ENCODE measurements around the gene ZBED4.

The ZBED4 gene

DNA sequence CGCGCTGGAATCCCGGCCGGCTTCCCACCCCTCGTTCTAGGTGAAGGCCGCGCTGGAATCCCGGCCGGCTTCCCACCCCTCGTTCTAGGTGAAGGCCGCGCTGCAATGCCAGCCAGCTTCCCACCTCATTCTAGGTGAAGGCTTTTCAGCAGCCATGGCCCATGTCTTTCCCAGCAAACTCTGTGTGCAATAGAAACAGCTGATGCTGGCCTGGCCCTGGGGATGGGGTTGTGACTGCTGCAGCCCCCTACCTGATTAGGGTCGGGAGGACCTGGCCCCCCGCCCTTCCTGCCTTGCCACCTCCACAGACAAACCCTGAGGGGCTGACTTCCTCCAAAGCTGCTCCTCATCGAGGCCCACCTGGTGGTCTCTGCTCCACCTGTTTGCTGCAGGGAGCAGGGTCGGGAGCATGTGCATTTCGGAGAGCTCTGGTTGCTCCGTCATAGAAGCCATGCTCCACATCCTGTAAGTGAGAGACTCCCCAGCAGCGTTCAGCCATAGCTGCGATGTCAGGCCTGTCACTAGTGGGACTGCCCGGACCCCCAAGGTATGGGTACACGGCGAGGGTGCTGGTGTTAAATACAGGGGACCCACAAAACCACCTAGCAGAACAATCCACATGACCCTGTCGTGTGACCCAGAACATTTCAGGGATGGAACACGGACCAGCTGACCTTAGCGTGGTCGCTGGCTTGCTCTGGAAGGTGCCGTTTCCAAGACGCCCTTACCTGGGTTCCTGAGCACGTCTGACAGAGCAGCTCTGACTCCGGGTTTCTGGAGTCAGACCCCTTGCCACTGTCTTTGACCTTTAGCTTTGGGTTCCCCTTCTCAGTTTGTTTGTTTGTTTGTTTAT is 3.3 kb downstream of the ZBED4 start:
- no peak for DNase-seq

- no peak for DNase-seq
Measured at GRCh38 chr22:49858827-49859226, 5.2 kb downstream of the ZBED4 start.

DNA sequence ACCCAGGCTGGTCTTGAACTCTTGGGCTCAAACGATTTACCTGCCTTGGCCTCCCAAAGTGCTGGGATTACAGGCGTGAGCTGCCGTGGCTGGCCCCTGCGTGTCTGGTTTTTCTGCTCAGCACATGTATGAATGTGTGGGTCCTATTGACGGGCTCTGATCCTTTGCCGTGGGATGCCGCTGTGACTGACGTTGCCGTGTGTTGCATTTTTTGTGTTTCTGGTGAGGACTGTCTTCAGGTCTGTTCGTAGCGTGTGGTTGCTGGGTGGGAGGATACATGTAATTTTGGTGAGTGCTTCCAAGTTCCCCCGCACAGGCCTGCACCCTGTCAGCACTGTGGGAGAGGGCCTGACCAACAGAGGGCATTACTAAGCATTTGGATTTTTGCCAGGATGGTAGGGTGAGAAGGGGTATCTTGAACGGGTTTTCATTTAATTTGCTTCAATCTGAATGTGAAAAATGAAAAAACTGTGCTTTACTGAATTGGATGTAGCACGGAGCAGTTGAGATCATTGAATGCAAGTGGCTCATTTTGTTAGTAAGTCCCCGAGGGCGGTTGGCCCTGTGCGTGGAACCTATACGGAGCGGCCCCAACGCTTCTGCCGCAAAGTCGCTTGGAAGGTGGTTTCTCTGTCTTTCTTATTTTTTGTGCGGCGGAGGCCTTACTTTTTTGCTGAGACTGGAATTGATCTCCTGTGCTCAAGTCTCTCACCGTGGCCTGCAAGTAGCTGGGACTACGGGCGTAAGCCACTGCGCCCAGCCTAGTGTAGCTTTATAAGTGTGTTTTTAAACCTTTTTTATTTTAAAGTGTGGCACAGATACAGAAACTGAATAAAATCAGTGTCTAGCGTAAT is 8.2 kb downstream of the ZBED4 start:
- DNase-seq, result no peak

- no peak for DNase-seq
Measured at GRCh38 chr22:49862496-49862776, 8.8 kb downstream of the ZBED4 start.

- no peak for DNase-seq
Measured at GRCh38 chr22:49863931-49864330, 10.3 kb downstream of the ZBED4 start.

DNA sequence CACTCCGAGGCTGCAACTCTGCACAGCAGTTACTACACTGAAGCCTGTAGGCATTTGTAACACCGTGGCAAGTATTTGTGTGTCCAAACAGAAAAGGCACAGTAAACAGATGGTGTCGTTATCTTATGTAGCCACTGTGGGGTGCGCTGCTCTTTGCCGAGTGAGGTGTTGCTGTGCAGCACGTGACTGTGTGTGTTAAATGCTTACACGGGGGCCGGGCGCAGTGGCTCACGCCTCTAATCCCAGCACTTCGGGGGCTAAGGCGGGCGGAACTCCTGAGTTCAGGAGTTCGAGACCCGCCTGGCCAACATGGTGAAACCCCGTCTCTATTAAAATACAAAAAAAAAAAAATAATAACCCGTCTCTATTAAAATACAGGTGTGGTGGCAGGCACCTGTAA is 11.5 kb downstream of the ZBED4 start:
- DNase-seq, result no peak

GRCh38 chr22:49866134-49866533 is 12.5 kb downstream of the ZBED4 start:
- no peak for DNase-seq

GRCh38 chr22:49866646-49867045 is 13.0 kb downstream of the ZBED4 start:
- DNase-seq, result no peak

GRCh38 chr22:49867303-49868265 is 13.9 kb downstream of the ZBED4 start:
- DNase-seq, result no peak

GRCh38 chr22:49869086-49869830 is 15.6 kb downstream of the ZBED4 start:
- no peak for DNase-seq

GRCh38 chr22:49869845-49870712 is 16.4 kb downstream of the ZBED4 start:
- no peak for DNase-seq

- no peak for DNase-seq
Measured at GRCh38 chr22:49871482-49871881, 17.8 kb downstream of the ZBED4 start.

DNA sequence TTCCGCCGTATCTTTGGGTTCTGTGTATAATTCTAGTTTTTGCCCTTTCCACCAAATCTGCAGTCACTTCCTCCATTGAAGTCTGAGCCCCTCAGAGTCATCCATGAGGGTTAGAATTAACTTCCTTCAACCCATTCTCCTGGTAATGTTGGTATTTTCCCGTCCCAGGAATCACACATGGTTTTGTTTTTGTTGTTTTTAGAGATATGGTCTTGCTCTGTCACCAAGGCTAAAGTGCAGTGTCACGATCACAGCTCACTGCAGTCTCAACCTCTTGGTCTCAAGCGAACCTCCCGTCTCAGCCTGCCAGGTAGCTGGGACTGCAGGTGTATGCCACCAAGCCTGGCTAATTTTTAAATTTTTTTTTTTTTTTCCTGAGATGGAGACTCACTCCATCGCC is 18.7 kb downstream of the ZBED4 start:
- DNase-seq, result no peak

DNA sequence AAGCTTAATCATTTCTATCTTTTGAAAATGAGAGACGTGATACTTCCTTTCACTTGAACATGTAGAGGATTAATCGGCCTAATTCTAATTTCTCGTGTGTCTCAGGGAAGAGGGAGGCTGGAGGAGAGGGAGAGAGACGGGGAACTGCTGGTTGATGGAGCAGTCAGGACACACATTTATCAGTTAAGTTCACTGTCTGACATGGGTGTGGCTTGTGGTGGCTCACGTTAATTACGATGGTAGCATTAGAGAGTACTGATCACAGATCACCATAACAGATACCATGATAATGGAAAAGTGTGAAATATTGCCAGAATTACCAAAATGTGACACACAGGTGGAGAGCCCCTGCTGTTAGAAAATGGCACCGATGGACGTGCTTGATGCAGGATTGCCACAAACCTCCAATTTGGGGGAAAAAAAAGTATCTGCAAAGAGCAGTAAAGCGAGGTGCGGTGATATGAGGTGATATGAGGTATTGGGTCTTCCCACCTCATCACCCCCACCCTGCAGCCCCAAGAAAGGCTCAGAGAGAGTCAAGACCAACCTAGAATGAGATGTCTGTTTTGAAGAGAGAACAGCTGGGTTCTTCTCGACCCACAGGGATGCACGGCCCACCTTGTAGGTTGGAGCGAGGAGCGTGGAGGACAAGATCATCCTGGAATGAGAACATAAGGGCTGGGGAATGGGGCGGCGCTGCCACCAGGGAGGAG is 19.7 kb downstream of the ZBED4 start:
- no peak for DNase-seq

DNA sequence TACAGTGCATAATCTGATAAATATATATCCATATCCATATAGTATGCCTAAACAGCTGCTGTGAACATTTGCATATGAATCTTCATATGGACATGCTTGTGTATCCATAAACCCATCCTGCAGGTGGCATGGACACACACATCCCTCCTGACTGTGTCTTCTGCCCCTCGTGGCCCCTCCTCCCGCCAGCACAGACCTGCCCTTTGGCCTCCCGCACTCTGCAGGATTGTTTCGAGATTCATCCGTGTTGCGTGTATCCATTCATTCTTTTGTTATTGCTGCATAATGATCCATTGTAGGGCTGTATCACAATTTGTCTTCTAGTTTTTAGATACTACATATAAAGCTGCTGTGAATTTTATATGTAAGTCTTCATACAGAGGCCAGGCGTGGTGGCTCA is 24.0 kb downstream of the ZBED4 start:
- DNase-seq, result no peak

- DNase-seq, result no peak
Measured at GRCh38 chr22:49878206-49878605, 24.6 kb downstream of the ZBED4 start.

GRCh38 chr22:49879871-49880270 is 26.2 kb downstream of the ZBED4 start:
- DNase-seq, result no peak

- DNase-seq, result no peak
Measured at GRCh38 chr22:49880281-49880680, 26.6 kb downstream of the ZBED4 start.

DNA sequence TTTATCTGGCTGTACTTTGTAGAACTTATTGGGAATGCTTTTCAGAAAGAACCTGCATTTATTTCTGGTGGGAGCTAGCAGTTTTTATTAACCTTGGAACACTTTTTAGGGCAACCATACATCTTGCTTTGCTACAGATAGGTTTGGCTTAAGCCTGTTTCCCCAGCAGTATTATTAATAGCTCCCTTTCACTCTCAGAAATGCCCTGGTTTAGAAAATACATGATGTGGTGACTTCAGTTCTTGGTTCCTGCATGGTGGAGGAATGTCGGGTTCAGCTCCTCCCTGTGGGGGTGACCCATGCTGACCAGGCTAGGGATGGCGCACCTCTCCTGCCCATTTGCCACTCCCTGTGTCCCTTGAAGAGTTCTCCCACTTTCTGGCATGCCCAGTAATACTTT is 28.2 kb downstream of the ZBED4 start:
- no peak for DNase-seq

DNA sequence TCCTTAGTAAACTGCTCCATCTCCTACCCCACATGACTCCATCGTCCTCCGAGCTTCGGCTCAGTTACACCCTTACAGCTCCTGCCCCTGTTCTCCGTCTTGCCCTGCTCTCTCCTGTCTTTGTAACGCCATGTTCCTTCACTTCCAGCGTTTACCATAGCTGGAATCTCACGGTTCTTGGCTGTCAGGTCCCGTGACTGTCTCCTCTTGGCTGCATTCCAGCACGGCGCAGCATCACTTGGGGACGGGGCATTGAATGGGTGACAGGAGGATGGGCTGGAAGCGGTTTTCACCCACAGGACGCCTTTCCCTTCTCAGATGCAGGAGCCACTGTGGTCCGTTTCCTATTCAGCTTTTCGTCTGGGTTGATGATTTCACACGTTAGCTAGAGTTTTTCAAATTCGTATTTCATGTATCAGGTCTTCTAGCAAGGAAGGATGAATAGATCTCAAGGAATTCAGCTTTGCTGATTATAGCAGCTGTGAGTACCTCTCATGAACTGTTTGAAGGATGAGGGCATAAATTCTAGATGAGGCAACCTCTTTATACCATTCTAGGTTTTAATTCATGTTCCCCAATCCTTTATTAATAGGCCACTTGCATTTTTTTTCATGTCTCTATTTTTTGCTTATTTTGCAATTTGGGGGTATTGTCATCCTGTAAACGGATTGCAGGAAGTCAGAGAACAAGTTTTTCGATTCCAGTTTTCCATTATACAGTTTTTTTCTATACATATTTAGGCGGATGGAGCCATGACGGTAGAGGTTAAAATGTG is 29.1 kb downstream of the ZBED4 start:
- no peak for DNase-seq

Data from CD4-positive, alpha-beta T cell treated with Interferon gamma for 1 hour (primary cell).